Caco-2 (cell line): ENCODE results near the gene GRK5. TPM values are rescaled to one million over a fixed set of nuclear protein-coding genes. Genes with fewer than 3 reads are reported as not detected.

Experiments
- BruUV-seq: library from RNA; stranded (reverse); fragments of 400-500 nt; replicated peaks from 2 replicates; lab custom pipeline; 2021; lab: Mats Ljungman, UMichigan
- CTCF ChIA-PET: fragments of 300-600 bp; sonication (Branson Sonifier 250); formaldehyde crosslinking; loops from one replicate; lab custom pipeline; 2022; ENCODE audit warnings: antibody characterized with exemption; lab: Charles Lee
- POLR2A ChIA-PET: fragments of 300-600 bp; sonication (Branson Sonifier 250); formaldehyde crosslinking; loops from one replicate; lab custom pipeline; 2022; ENCODE audit warnings: antibody characterized with exemption; lab: Charles Lee
- DNase-seq, 2 experiments: peaks; one replicate each; pipeline versions ENCODE4 v3.0.0 to v3.0.0-alpha.2; 2020 to 2022
- H3K27me3 ChIP-seq: replicated peaks from 2 replicates; pipeline ENCODE4 v1.6.0; 2011; ENCODE audit warnings: low read length; ENCODE audit not compliant: control insufficient read depth, insufficient read depth
- H3K36me3 ChIP-seq: 2 replicates; pipeline ENCODE4 v1.5.1; 2011; ENCODE audit warnings: low read length; ENCODE audit not compliant: control insufficient read depth, insufficient read depth
- H3K4me1 ChIP-seq: fragments of 250-450 bp; sonication (Bioruptor Pico); 2 replicates; pipeline ENCODE4 v1.5.1; 2020; ENCODE audit warnings: mild to moderate bottlenecking
- H3K4me3 ChIP-seq: 2 replicates; pipeline ENCODE4 v1.5.1; 2011; ENCODE audit warnings: low read depth, mild to moderate bottlenecking, control low read depth, low read length
- H3K9me3 ChIP-seq: fragments of 250-450 bp; sonication (Bioruptor Pico); 2 replicates; pipeline ENCODE4 v1.5.1; 2020; ENCODE audit warnings: mild to moderate bottlenecking, moderate library complexity
- H3K27ac Mint-ChIP-seq: one replicate; pipeline ENCODE4 v1.8.0; 2022; ENCODE audit warnings: mixed read lengths; ENCODE audit not compliant: unreplicated experiment
- H3K27me3 Mint-ChIP-seq: one replicate; pipeline ENCODE4 v1.8.0; 2022; ENCODE audit warnings: mixed read lengths; ENCODE audit not compliant: insufficient read depth, unreplicated experiment
- H3K36me3 Mint-ChIP-seq: one replicate; pipeline ENCODE4 v1.8.0; 2022; ENCODE audit warnings: mild to moderate bottlenecking, mixed read lengths; ENCODE audit not compliant: insufficient read depth, unreplicated experiment
- H3K4me1 Mint-ChIP-seq: one replicate; pipeline ENCODE4 v1.8.0; 2022; ENCODE audit warnings: low read depth, mixed read lengths; ENCODE audit not compliant: unreplicated experiment
- H3K4me3 Mint-ChIP-seq: one replicate; pipeline ENCODE4 v1.8.0; 2022; ENCODE audit warnings: mild to moderate bottlenecking, moderate library complexity, mixed read lengths; ENCODE audit not compliant: unreplicated experiment
- H3K9me3 Mint-ChIP-seq: one replicate; pipeline ENCODE4 v1.8.0; 2022; ENCODE audit warnings: mixed read lengths; ENCODE audit not compliant: unreplicated experiment
- intact Hi-C: fragments of 100-400 bp; cut with micrococcal nuclease; formaldehyde crosslinking; loops from one replicate; pipeline ENCODE4 v1.10.0; 2022; ENCODE audit not compliant: unreplicated experiment
- total RNA-seq: library from RNA; stranded (reverse); gene quantifications from 2 replicates; pipeline ENCODE4 v1.2.3, GENCODE V29; 2022
- TF ChIP-seq, protein P1 (sequence below), 2 experiments: fragments of 200-600 bp in 1 of 2; IDR thresholded peaks; 1 replicate in 1 of 2; 2 replicates in 1 of 2; pipeline versions ENCODE4 v1.5.1 to v1.8.0; 2011 to 2022; ENCODE audit warnings: antibody characterized with exemption in 1 of 2, control low read depth in 1 of 2, inconsistent platforms in 1 of 2, low read depth in 1 of 2, low read length in 1 of 2, mild to moderate bottlenecking in 1 of 2, moderate library complexity in 1 of 2; ENCODE audit not compliant: insufficient read depth in 1 of 2, severe bottlenecking in 1 of 2, unreplicated experiment in 1 of 2

The GRK5 gene
- total RNA-seq, 1 experiment from 2014 or later, result 7.7 TPM

DNA sequence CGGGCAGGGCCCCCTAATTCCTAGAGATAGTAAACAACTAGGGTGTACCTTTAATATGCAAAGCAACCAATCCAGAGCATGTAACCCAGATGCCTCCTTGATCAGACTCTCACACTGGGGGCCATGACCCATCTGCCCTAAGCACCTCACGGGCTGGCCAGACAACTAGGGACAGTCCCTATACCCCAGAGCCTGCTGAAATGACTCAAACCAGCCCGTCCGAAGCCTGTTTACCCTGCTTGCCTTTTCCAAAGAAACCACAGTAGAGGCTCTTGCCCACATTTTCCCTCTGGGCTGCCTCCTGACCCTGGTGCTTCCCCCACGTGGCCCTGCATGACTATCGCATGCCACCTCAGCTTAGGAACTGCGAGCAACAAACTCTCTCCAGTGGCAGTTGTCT, 288.9 kb downstream of the GRK5 start:
- H3K27me3 ChIP-seq, result no peaks in the 10 kb centered on the region; the same call in 1 of the 2 replicates
- no peaks in the 10 kb centered on the region for H3K36me3 ChIP-seq
- no peaks in the 10 kb centered on the region for H3K4me1 Mint-ChIP-seq
- TF ChIP-seq, protein P1, sequence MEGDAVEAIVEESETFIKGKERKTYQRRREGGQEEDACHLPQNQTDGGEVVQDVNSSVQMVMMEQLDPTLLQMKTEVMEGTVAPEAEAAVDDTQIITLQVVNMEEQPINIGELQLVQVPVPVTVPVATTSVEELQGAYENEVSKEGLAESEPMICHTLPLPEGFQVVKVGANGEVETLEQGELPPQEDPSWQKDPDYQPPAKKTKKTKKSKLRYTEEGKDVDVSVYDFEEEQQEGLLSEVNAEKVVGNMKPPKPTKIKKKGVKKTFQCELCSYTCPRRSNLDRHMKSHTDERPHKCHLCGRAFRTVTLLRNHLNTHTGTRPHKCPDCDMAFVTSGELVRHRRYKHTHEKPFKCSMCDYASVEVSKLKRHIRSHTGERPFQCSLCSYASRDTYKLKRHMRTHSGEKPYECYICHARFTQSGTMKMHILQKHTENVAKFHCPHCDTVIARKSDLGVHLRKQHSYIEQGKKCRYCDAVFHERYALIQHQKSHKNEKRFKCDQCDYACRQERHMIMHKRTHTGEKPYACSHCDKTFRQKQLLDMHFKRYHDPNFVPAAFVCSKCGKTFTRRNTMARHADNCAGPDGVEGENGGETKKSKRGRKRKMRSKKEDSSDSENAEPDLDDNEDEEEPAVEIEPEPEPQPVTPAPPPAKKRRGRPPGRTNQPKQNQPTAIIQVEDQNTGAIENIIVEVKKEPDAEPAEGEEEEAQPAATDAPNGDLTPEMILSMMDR (IDR thresholded peaks at IDR 0.05; ENCODE audit: insufficient read depth in 1 of 2, low read depth in 1 of 2, low read length in 1 of 2, severe bottlenecking in 1 of 2, unreplicated experiment in 1 of 2), result no peak
- H3K36me3 Mint-ChIP-seq, result no peaks in the 10 kb centered on the region
- BruUV-seq, result no TSS peak
- intact Hi-C loops, result no loop called here
- no peak overlapping the region for H3K4me3 Mint-ChIP-seq
- H3K27me3 Mint-ChIP-seq, result no peaks in the 10 kb centered on the region
- no peaks in the 10 kb centered on the region for H3K9me3 ChIP-seq
- H3K9me3 Mint-ChIP-seq, result no peaks in the 10 kb centered on the region
- DNase-seq, result no peak
- H3K4me3 ChIP-seq, result no peak overlapping the region
- no peak overlapping the region for H3K27ac Mint-ChIP-seq
- POLR2A ChIA-PET, result no interaction called here
- no peaks in the 10 kb centered on the region for H3K4me1 ChIP-seq
- CTCF ChIA-PET, result no interaction called here

DNA sequence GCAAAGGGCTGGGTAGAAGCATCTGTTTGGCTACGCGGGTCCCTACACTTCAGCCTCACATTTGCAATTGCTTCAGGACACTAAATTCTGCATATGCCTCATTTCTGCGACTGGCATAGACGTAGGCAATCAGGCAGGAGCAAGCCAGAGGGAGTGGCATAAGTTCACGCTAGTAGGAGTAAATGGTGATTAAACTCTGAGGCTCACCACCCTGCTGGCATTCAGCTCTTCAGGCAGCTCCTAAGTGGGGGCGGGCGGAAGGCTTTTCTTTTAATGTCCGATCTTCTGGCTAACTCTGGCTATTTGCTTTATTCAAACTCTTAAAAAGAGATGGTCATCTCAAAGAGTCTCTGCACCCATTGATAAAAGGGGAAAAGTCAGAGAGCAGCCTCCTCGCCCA, 289.9 kb downstream of the GRK5 start:
- no peaks in the 10 kb centered on the region for H3K9me3 ChIP-seq

DNA sequence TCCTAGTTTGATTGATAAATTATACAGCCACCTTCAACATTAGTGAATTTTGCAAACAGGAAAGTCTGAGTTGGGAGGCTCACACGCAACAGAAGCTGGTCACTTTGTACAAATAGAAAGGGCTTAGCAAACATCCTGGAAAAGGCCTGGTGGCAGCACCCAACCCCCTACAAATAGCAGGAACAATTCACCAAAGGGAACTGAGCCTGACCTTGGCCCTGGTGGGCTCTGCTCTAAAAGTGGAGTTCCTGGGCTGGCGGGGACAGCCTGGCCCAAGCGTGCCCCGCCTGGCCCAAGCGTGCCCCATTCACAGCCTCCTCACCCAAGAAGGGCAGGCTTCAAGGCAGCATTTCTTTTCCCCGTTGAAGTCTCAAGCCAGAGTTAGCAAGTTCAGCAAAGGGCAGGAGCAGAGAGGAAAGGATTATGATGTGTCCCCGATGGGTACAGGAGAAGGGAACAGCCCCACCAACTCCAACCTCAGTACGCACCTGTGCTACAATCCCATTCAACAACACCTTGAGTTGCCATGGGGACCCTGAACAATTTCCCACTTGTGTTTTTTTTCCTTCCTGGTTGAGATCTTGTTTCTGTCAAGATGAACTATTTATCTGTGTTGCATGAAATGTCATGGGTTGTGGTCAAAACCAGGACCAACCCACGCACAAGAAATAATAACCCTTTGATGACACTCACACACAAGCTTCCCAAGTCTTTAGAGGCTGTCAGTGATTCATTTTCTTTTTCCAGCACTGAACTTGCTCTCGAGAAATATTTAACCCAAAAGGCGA, 291.7 kb downstream of the GRK5 start:
- Histone ChIP-seq H3K27me3 (no peaks in the 10 kb centered on the region; the same call in 1 of the 2 replicates), H3K36me3 (no peaks in the 10 kb centered on the region), H3K9me3 (no peaks in the 10 kb centered on the region), H3K4me3 (no peak overlapping the region), H3K4me1 (no peaks in the 10 kb centered on the region)
- Mint-ChIP-seq H3K36me3 (no peaks in the 10 kb centered on the region), H3K9me3 (no peaks in the 10 kb centered on the region), H3K27me3 (no peaks in the 10 kb centered on the region), H3K4me3 (no peak overlapping the region), H3K27ac (no peak overlapping the region), H3K4me1 (no peaks in the 10 kb centered on the region)
- DNase-seq, result no peak
- POLR2A ChIA-PET, result no interaction called here
- CTCF ChIA-PET, result interaction anchor here (1.0 kb wide), 1 partner anchor 9 kb away, joined by 4 read pairs; no protein-coding TSS in a partner anchor
- intact Hi-C loops, result no loop called here
- TF ChIP-seq, protein P1 (IDR thresholded peaks at IDR 0.05; ENCODE audit: insufficient read depth in 1 of 2, low read depth in 1 of 2, low read length in 1 of 2, severe bottlenecking in 1 of 2, unreplicated experiment in 1 of 2), result no peak
- no TSS peak for BruUV-seq

More for the DNA sequence above, 289.9 kb downstream of the GRK5 start:
- Histone ChIP-seq H3K4me3 (no peak overlapping the region), H3K36me3 (no peaks in the 10 kb centered on the region), H3K27me3 (no peaks in the 10 kb centered on the region; the same call in 1 of the 2 replicates), H3K4me1 (no peaks in the 10 kb centered on the region)
- Mint-ChIP-seq H3K4me3 (no peak overlapping the region), H3K27ac (no peak overlapping the region), H3K4me1 (no peaks in the 10 kb centered on the region), H3K9me3 (no peaks in the 10 kb centered on the region), H3K36me3 (no peaks in the 10 kb centered on the region), H3K27me3 (no peaks in the 10 kb centered on the region)
- CTCF ChIA-PET, result no interaction called here
- DNase-seq, result no peak
- TF ChIP-seq, protein P1 (IDR thresholded peaks at IDR 0.05; ENCODE audit: insufficient read depth in 1 of 2, low read depth in 1 of 2, low read length in 1 of 2, severe bottlenecking in 1 of 2, unreplicated experiment in 1 of 2), result no peak
- POLR2A ChIA-PET, result no interaction called here
- BruUV-seq, result no TSS peak
- intact Hi-C loops, result no loop called here
